ENCODE results near the gene NANOS3. TPM values are rescaled to one million over a fixed set of nuclear protein-coding genes. Genes with fewer than 3 reads are reported as not detected.
A peak's percentile ranks its signal among the peaks of the same experiment; 100 is the strongest.

The NANOS3 gene
- total RNA-seq, 1 donor from 2014 or later: 6.7 TPM

DNA sequence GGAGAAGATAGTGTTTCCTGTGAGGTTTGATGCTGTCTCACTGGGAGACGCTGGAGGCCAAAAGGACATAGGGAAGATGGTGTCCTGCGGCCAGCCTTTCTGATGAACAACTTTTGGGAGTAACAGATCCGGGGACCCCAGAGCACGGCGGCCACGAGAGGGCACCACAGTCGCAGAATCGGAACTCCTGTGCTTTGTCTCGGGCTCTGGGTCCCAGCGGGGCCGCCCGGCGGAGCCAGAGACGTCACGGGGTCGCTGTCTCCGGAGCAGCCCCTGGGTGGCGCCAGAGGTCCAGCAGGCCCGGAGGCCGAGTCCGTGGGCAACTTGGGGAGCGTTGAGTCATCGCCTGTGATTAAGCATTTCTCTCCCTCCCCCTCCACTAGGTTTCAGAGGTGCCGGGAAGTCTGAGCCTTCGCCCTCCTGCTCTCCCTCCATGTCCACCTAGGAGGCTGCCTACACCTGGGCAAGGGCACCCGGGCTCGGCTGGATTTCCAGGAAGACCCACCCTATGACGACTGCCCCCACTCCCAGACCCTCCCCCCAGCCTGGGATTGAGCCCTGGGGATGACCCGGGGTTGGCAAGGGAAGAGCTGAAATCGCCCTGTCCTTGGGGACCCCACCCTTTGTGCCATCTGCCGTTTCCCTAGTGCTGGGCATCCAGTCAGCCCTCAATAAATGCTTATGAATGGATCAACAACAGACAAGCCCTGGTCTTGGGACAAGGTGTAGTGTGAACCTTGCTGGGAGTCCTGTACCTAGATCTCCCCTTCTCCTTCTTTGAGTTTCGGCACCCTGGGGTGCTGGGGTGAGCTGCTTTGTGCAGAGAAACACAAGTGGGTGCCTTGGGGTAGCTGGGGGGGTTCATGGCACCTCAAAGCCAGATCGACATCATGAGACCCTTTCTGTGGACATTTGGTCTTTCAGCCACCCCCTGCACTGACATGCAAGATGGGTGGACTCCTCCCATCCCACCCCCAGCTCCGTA, 3.4 kb downstream of the NANOS3 start:
- Mint-ChIP-seq H3K36me3 (ENCODE audit: low read depth) (no peaks in the 10 kb centered on the region), H3K4me3 (ENCODE audit: unreplicated experiment) (peak overlapping the region; percentile 43), H3K27me3 (ENCODE audit: low read depth) (no peaks in the 10 kb centered on the region), H3K27ac (ENCODE audit: unreplicated experiment) (peak overlapping the region; percentile 94), H3K4me1 (ENCODE audit: low read depth) (peaks cover 28% of the 10 kb centered on the region), H3K9me3 (ENCODE audit: low read depth) (no peaks in the 10 kb centered on the region)
- DNase-seq (ENCODE audit: low spot score): no peak
- peak; percentile 100 for TF ChIP-seq CTCF (IDR thresholded peaks at IDR 0.05)

DNA sequence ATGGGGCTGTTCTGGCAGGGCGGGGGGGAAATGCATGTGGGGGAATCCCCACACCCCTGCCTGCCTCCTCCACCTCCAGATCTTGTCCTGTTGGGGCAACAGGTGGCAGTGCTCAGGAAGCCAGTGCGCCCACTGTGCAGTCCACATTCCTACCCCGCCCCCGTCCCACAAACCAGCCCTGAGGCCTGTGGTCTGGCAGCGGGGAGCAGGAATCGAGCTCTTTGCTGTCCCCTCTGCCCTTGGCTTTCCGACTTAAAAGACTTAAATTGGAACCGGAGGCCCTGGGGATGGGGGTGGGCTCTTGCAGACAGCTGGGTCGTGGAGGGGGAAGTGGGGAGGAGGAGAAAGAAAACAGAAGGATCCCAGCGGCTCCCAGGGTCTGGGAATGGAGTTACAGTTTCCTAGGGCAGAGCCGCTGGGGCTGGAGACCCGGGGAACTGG, 4.3 kb downstream of the NANOS3 start:
- Mint-ChIP-seq H3K9me3 (ENCODE audit: low read depth) (no peaks in the 10 kb centered on the region), H3K4me3 (ENCODE audit: unreplicated experiment) (peak overlapping the region; percentile 31), H3K27me3 (ENCODE audit: low read depth) (no peaks in the 10 kb centered on the region), H3K27ac (ENCODE audit: unreplicated experiment) (peak overlapping the region; percentile 94), H3K4me1 (ENCODE audit: low read depth) (peaks cover 28% of the 10 kb centered on the region), H3K36me3 (ENCODE audit: low read depth) (no peaks in the 10 kb centered on the region)
- no peak for TF ChIP-seq CTCF (IDR thresholded peaks at IDR 0.05)
- no peak for DNase-seq (ENCODE audit: low spot score)

GRCh38 chr19:13881692-13882418, 4.9 kb downstream of the NANOS3 start:
- Mint-ChIP-seq H3K9me3 (ENCODE audit: low read depth) (no peaks in the 10 kb centered on the region), H3K27me3 (ENCODE audit: low read depth) (no peaks in the 10 kb centered on the region), H3K4me1 (ENCODE audit: low read depth) (peaks cover 28% of the 10 kb centered on the region), H3K4me3 (ENCODE audit: unreplicated experiment) (peak overlapping the region; percentile 31), H3K36me3 (ENCODE audit: low read depth) (no peaks in the 10 kb centered on the region), H3K27ac (ENCODE audit: unreplicated experiment) (peak overlapping the region; percentile 94)
- no peak for TF ChIP-seq CTCF (IDR thresholded peaks at IDR 0.05)
- DNase-seq (ENCODE audit: low spot score): no peak

- no peaks in the 10 kb centered on the region for H3K27me3 Mint-ChIP-seq (ENCODE audit: low read depth)
- no peak for TF ChIP-seq CTCF (IDR thresholded peaks at IDR 0.05)
- no peak for DNase-seq (ENCODE audit: low spot score)
- no peaks in the 10 kb centered on the region for H3K9me3 Mint-ChIP-seq (ENCODE audit: low read depth)
- no peak overlapping the region for H3K4me3 Mint-ChIP-seq (ENCODE audit: unreplicated experiment)
- H3K27ac Mint-ChIP-seq (ENCODE audit: unreplicated experiment): peak overlapping the region; percentile 94
- H3K36me3 Mint-ChIP-seq (ENCODE audit: low read depth): no peaks in the 10 kb centered on the region
- H3K4me1 Mint-ChIP-seq (ENCODE audit: low read depth): peaks cover 28% of the 10 kb centered on the region
These were observed 5.5 kb downstream of the NANOS3 start for GRCh38 chr19:13882419-13882795.

GRCh38 chr19:13882836-13883235, 5.9 kb downstream of the NANOS3 start:
- H3K27me3 Mint-ChIP-seq (ENCODE audit: low read depth): no peaks in the 10 kb centered on the region
- H3K36me3 Mint-ChIP-seq (ENCODE audit: low read depth): no peaks in the 10 kb centered on the region
- no peak overlapping the region for H3K4me3 Mint-ChIP-seq (ENCODE audit: unreplicated experiment)
- no peak for DNase-seq (ENCODE audit: low spot score)
- no peak for TF ChIP-seq CTCF (IDR thresholded peaks at IDR 0.05)
- no peak overlapping the region for H3K27ac Mint-ChIP-seq (ENCODE audit: unreplicated experiment)
- H3K9me3 Mint-ChIP-seq (ENCODE audit: low read depth): no peaks in the 10 kb centered on the region
- H3K4me1 Mint-ChIP-seq (ENCODE audit: low read depth): peaks cover 28% of the 10 kb centered on the region
